Stimulated activated CD8-positive, alpha-beta memory T cell treated with anti-CD3 and anti-CD28 coated beads, Interleukin-7, amount 100 ng/mL, for 1 hour (primary cell): ENCODE results near the gene RHBDD3.
A peak's percentile ranks its signal among the peaks of the same experiment; 100 is the strongest.
"Not testable (repeated sequence)": the region's sequence is repeated elsewhere in the genome, so short reads cannot be mapped to it uniquely, and the experiment has no call there.

Source experiments
- DNase-seq, 2 donors: peaks; one replicate each; pipeline ENCODE4 v3.0.0-alpha.2; 2020; ENCODE audit warnings: low read depth in 2 of 2

RHBDD3 gene

GRCh38 chr22:29251981-29252911, 15.5 kb downstream of the RHBDD3 start:
- DNase-seq, result no peak

GRCh38 chr22:29251265-29251664, 16.5 kb downstream of the RHBDD3 start:
- DNase-seq, result no peak

GRCh38 chr22:29247891-29248290, 19.9 kb downstream of the RHBDD3 start:
- not testable (repeated sequence) for DNase-seq

- peak; percentile 29 to 43 for DNase-seq
These were observed 22.0 kb downstream of the RHBDD3 start for GRCh38 chr22:29245626-29246385.

- DNase-seq, result no peak
These were observed 22.8 kb downstream of the RHBDD3 start for GRCh38 chr22:29244785-29245625.

- DNase-seq, result no peak
These were observed 23.8 kb downstream of the RHBDD3 start for GRCh38 chr22:29243874-29244446.

- not testable (repeated sequence) for DNase-seq
These were observed 27.3 kb downstream of the RHBDD3 start for GRCh38 chr22:29240481-29240880.

- DNase-seq, result no peak
These were observed 34.4 kb downstream of the RHBDD3 start for GRCh38 chr22:29233277-29233877.

- no peak for DNase-seq
These were observed 35.5 kb downstream of the RHBDD3 start for GRCh38 chr22:29231971-29232959.

- no peak for DNase-seq
These were observed 36.6 kb downstream of the RHBDD3 start for GRCh38 chr22:29230972-29231875.

- no peak for DNase-seq
These were observed 41.3 kb downstream of the RHBDD3 start for GRCh38 chr22:29226351-29226981.

- DNase-seq, result no peak
These were observed 42.2 kb downstream of the RHBDD3 start for GRCh38 chr22:29225422-29226090.

GRCh38 chr22:29224859-29225410, 42.8 kb downstream of the RHBDD3 start:
- DNase-seq, result no peak

GRCh38 chr22:29224121-29224858, 43.5 kb downstream of the RHBDD3 start:
- no peak for DNase-seq

GRCh38 chr22:29219881-29220670, 47.7 kb downstream of the RHBDD3 start:
- DNase-seq, result no peak

- not testable (repeated sequence) for DNase-seq
These were observed 48.4 kb downstream of the RHBDD3 start for GRCh38 chr22:29219409-29219782.
